CD4-positive, alpha-beta T cell treated with Interleukin-17A for 1 hour (primary cell): ENCODE measurements around the gene DHRSX.
"Not testable (repeated sequence)": the region's sequence is repeated elsewhere in the genome, so short reads cannot be mapped to it uniquely, and the experiment has no call there.

Experiments
- DNase-seq: peaks from one replicate; pipeline ENCODE4 v3.0.0-alpha.2; 2020

The DHRSX gene

GRCh38 chrX:2345562-2345961, 155.2 kb downstream of the DHRSX start:
- DNase-seq, result no peak

DNA sequence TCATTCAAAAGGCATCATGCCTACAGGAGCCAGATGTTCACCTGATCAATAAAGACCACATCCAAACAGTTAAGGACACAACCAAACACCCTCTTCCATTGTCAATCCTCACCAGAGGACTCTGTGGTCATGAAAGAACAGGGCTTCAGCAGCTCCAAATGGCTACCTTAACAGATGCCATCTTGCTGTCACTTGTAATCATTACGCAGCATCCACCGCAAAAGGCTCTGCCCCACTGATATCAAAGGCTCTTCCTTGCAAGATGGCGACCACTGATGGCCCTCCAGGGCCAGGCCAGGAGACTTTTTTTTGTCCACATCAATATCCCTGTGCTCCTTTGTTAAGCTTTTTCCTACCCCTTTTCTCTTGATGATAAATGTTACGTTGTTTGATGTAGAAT, 157.4 kb downstream of the DHRSX start:
- DNase-seq, result no peak

DNA sequence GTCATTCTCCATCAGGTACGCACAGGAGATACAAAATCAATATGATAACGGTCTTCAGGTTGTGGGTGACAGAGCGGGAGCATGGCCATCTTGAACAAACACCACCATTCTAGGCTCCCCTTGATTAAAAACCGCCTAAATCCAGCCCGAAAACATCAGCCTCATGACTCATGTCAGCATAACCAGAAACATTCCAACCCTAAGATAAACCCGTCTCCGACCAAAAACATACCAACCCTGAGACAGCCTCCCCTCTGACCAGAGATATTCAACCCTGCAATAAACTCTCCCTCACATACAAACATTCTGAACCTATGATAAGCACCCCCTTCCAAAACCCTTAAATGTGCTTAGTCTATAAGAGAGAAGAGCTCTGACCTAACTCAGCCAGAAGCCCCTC, 157.9 kb downstream of the DHRSX start:
- no peak for DNase-seq

DNA sequence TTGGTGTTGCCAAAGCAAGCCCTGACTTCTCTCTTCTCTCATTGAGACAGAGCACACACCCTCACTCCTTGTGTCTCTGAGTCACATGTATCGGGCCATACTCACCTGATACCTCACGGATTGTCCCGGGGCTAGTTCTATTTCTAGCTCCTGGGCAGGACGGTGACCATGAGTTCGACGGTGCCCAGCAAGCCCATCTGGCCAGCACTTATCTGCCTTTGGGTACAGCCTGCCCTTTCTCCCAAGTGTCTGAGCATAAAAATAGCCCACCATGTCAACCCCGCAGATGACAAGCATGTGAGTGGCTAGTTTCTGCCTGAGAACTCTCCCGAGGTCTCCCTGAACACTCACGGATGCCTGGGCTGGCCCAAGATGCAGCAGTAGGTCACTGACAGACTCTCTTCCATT, 158.5 kb downstream of the DHRSX start:
- DNase-seq, result no peak

DNA sequence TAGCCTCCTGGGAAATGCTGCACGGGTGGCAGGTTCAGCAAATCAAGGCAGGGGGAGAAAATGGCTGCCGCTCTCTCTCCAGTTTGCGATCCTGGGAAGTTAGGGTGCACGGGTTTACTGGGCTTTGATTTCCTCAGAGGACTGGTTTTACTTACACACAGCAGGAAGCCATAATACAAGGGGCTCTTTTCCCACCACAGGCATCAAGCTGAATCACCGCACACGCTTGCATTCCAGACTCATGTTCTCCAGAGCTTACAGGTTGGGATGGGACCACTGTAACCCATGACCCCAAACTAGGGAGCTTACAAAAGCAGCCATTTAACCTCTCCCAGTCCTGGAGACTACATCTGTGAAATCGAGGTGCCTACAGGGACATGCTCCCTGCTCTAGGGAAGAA, 159.8 kb downstream of the DHRSX start:
- no peak for DNase-seq

DNA sequence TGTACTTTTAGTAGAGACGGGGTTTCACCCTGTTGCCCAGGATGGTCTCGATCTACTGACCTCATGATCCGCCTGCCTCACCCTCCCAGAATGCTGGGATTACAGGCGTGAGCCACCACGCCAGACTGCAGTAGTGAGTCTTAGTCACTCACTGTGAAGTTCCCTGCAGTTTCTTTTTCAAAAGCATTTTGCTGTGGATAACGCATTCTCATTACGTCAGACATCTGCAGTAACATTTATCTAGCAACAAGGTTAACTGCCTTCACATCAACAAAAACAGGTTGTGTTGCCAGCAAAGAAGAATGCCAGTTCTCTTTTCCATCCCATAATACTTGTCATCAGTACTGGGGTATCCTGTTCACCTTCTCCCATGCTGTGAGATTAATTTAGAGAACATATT, 164.6 kb downstream of the DHRSX start:
- DNase-seq, result no peak

- no peak for DNase-seq
Observed at GRCh38 chrX:2334237-2334636, 166.5 kb downstream of the DHRSX start.

DNA sequence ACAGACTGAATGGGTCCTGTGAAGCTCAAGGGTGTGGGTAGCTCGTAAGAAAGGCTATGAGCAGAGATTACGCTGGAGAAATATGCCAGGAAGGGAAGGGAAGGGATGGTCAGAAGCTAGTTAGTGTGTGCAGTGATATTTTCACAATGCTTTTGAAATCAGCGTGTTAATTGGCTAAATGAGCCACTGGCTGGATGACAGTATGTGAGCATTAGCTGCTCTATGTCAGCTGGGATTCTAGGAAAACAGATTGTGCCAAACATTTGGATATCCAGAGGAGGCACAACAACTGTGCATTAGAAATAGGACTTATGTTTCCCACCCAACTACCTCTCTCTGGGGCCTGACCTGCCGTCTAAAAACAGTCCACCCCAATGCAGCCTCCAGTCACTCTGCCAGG, 168.5 kb downstream of the DHRSX start:
- no peak for DNase-seq

DNA sequence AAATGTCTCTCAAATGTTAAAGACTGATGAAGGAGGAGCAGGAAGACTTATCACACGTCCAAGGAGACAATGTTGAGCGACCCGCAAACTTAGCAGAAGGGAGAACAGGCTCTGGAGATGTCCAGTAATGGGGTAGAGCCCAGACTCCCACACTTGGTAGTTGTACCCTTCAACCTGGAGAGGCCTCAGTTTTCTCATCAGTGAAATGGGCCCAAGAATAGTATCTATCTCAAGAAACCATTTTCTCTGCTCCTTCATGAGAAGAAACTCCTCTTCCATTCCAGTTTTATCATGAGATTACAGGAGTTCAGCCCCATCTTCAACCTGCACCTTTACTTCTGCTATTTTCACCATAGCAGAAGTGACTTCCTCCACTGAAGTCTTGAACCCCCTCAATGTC, 169.9 kb downstream of the DHRSX start:
- DNase-seq, result no peak

DNA sequence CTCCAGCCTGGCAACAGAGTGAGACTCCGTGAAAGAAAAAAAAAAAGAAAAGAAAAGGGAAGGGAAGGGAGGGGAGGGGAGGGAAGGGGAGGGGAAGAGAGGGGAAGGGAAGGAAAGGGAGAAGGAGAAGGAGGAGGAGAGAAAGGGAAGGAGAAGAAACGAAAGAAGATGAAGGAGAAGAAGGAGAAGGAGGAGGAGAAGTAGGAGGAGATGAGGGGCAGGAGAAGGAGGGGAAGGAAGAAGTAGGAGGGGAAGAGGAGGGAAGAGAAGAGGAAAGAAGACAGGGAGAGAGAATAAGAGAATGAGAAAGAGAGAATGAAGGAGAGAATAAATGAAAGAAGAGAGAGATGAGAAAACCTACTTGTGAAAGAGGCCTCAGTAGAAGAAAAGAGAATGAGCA, 170.3 kb downstream of the DHRSX start:
- DNase-seq, result no peak

DNA sequence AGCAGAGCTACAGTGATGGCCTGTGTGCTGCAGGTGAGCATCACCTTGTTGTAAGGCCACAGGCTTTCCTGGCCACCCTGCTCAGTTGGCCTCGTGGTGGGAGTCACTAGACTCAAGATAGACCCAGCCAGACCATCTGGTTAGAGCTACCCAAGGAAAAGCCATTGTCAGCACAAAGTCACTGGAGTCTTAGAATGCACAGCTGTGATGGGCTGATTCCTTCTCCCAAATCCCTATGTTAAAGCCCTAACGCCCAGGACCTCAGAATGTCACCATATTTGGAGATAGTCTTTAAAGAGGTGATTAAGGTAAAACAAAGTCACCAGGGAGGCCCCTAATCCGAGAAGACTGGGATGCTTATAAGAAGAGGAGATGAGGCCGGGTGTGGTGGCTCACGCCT, 173.4 kb downstream of the DHRSX start:
- DNase-seq, result no peak

DNA sequence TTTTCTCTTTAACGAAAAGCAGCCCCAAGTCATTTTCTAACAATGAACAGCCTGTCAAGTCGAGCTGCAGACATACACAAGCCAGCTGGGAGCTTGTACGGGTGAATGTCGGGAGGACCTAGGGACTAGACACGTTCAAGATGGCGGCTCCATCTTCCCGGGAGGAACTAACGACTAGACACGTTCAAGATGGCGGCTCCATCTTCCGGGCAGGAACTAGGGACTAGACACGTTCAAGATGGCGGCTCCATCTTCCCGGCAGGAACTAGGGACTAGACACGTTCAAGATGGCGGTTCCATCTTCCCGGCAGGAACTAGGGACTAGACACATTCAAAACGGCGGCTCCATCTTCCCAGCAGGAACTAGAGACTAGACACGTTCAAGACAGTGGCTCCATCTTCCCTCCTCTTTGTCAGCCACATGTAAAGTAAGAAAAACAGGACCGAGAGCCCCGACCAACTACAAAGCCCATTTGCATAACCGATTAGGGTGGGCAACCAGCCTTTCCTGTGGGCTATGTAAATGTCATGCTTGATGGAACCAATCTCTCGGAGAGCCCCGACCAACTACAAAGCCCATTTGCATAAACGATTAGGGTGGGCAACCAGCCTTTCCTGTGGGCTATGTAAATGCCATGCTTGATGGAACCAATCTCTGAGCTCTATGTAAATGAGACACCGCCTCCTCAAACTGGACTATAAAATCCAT, 175.5 kb downstream of the DHRSX start:
- DNase-seq, result peak; percentile 29

DNA sequence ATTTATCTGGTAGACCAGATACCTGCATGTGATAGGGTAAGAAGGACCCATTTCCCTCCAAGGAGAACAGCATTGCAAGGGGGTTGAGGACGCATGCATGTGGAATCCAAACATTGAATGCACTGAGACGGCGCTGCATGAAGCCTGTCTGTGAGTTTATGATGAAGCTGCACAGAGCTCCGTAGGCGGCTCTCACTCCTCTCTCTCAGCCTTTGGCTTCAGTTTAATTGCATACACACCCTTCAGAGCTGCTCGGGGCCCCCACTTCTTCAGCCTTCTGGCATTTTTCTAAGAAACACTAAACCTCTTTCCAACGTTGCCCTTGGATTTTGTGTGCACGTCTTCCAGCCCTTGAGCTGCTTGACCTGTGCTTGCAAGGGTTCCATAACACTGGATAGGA, 176.6 kb downstream of the DHRSX start:
- DNase-seq, result no peak

- DNase-seq, result no peak
Observed at GRCh38 chrX:2321411-2321810, 179.4 kb downstream of the DHRSX start.

- DNase-seq, result no peak
Observed at GRCh38 chrX:2320580-2321327, 180.0 kb downstream of the DHRSX start.

DNA sequence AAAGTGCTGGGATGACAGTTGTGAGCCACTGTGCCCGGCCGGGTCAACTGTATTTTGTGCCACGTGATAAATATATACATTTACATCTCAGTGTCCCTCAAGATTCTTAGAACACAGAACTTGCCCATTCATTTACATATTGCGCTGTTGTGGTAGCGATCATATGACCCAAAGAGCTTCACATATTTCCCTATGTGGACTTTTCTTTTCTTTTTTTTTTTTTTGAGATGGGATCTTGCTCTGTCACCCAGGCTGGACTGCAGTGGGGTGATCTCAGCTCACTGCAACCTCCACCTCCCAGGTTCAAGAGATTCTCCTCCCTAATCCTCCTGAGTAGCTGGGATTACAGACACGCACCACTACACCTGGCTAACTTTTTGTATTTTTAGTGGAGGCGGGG, 180.7 kb downstream of the DHRSX start:
- DNase-seq, result no peak

DNA sequence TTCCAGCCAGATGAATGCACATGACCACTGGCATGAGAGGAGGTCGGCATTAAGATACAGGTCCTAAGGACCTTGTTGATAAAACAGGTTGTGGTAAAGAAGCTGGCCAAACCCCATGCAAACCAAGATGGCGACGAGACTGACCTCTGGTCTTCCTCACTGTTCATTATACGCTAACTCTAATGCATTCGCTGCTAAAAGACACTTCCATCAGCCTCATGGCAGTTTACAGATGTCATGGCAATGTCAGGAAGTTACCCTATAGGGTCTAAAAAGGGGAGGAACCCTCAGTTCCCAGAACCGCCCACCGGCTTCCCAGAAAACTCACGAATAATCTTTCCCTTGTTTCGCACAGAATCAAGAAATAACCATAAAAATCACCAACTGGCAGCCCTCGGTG, 182.4 kb downstream of the DHRSX start:
- DNase-seq, result no peak

- no peak for DNase-seq
Observed at GRCh38 chrX:2317527-2318055, 183.2 kb downstream of the DHRSX start.

DNA sequence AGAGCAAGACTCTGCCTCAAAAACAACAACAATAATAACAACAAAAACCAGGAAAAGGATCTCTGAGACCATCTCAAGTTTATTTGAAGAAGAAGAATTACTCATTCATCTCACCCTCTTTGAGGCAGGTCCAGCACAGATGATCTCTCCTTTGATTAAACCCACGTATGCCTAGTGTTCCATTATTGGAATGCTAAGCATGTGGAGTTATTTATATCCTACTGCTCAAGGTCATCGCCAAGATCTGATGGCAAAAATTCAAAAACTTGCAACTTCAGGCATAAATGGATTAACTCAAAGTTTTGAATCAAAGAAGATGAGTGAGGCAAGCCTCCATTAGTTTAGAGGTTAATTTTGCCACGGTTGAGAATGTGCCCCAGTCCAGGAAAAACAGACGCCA, 184.2 kb downstream of the DHRSX start:
- no peak for DNase-seq

GRCh38 chrX:2315434-2315833, 185.3 kb downstream of the DHRSX start:
- DNase-seq, result no peak

- no peak for DNase-seq
Observed at GRCh38 chrX:2314831-2315365, 185.9 kb downstream of the DHRSX start.

GRCh38 chrX:2313864-2314640, 186.7 kb downstream of the DHRSX start:
- no peak for DNase-seq

DNA sequence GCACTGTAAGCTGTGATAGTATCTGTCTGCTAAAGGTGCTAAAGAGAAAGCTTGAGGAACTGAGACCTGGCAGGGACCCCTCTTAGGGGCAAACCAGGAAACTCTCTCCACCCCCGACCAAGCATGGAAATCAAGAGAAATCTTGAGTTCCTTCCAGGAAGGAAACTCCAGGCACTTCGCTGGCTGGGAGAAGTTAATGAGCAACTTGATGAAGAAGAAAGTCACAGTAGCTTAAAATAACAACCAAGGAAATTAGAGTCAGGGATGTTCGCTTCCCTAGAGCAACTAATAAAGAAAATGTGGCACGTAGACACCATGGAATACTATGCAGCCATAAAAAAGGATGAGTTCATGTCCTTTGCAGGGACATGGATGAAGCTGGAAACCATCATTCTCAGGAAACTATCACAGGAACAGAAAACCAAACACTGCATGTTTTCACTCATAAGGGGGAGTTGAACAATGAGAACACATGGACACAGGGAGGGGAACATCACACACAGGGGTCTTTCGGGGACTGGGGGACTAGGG, 188.7 kb downstream of the DHRSX start:
- not testable (repeated sequence) for DNase-seq
